Astrocyte of the spinal cord (primary cell): ENCODE data around the gene STK32C.

Experiments
- DNase-seq: peaks from one replicate; pipeline ENCODE4 v3.0.0; 2011; ENCODE audit warnings: low read depth, low spot score
- H3K4me3 ChIP-seq: 2 replicates; pipeline ENCODE4 v1.5.1; 2011; ENCODE audit warnings: low read depth, mild to moderate bottlenecking, low read length, moderate library complexity
- in situ Hi-C: cut with HindIII; loops from 2 replicates; pipeline ENCODE4 v1.10.0; 2017; ENCODE audit warnings: low sequenced_read_pairs
- TF ChIP-seq, protein P1 (sequence below): IDR thresholded peaks from 2 replicates; pipeline ENCODE4 v1.5.1; 2012; ENCODE audit warnings: low read depth, mild to moderate bottlenecking, low read length, inconsistent platforms

The STK32C gene

GRCh38 chr10:132313305-132313704 is 5.6 kb upstream of the STK32C start:
- H3K4me3 ChIP-seq, result no peak overlapping the region
- no peak for DNase-seq
- in situ Hi-C loops, result no loop called here
- TF ChIP-seq, protein P1, sequence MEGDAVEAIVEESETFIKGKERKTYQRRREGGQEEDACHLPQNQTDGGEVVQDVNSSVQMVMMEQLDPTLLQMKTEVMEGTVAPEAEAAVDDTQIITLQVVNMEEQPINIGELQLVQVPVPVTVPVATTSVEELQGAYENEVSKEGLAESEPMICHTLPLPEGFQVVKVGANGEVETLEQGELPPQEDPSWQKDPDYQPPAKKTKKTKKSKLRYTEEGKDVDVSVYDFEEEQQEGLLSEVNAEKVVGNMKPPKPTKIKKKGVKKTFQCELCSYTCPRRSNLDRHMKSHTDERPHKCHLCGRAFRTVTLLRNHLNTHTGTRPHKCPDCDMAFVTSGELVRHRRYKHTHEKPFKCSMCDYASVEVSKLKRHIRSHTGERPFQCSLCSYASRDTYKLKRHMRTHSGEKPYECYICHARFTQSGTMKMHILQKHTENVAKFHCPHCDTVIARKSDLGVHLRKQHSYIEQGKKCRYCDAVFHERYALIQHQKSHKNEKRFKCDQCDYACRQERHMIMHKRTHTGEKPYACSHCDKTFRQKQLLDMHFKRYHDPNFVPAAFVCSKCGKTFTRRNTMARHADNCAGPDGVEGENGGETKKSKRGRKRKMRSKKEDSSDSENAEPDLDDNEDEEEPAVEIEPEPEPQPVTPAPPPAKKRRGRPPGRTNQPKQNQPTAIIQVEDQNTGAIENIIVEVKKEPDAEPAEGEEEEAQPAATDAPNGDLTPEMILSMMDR, result no peak

- TF ChIP-seq, protein P1, result no peak
- H3K4me3 ChIP-seq, result no peak overlapping the region
- DNase-seq, result no peak
- in situ Hi-C loops, result no loop called here
Measured at GRCh38 chr10:132311338-132311939, 3.7 kb upstream of the STK32C start.

DNA sequence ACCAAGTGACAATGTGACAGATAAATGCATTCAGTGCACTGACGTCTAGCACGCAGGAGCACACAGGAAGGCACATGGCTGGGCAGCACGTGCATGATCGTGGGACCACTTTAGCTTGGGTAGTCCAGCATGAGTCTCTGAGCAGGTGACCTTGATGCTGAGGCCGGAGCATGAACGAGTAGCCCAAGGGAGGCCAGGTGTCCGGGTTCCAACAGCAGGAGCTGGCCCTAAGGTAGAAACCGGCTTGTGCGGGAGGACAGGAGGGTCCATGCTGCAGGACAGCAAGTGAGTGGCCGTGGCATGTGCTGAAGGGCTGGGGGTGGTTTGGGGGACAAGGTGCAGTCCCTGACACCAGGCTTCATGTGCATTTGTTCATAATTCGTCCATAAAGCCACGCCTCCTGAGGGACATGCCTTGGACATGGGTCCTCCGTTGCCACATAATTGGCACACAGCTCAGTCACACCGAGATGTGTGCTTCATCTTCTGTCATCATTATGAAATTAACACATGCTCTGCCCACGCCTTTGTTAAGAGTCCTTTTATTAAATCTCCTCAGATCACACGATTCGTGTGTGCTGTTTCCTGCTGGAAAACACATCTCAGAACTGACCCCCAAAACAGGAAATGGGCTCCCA is 3.1 kb upstream of the STK32C start:
- in situ Hi-C loops, result no loop called here
- H3K4me3 ChIP-seq, result no peak overlapping the region
- no peak for DNase-seq
- TF ChIP-seq, protein P1, result no peak

DNA sequence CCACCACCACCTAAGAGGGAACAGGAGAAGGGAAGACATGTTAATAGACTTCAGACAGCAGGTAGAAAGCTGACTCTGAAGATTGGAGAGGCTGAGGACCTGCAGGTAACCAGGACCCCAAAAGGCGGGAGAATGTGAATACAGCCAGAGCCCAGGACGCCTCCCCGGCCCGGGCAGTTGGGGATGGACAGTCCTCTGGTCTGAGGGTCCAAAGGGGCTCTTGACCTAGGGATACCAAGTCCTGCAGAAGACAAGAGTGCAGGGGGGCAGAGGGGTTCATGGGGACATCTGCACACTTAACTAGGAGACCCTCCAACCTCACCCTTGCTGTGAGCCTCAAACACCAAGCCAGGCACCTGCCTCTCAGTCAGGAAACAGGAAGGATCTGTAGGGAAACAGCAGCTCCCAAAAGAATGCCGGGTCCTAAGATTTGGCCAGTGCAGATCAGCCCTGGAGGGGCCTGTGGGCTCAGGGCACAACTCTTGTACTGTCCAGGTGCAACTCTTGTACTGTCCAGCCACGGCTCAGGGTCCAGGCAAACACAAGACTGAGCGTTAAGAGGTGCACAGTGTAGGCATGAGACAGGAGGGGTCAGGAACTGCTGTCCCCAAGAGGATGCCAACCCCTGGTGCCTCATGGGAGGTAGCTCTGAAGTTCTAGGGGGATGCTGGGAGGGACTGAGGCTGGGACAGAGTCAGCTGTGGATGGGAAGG is 2.3 kb upstream of the STK32C start:
- no peak overlapping the region for H3K4me3 ChIP-seq
- in situ Hi-C loops, result no loop called here
- DNase-seq, result no peak
- TF ChIP-seq, protein P1, result no peak

DNA sequence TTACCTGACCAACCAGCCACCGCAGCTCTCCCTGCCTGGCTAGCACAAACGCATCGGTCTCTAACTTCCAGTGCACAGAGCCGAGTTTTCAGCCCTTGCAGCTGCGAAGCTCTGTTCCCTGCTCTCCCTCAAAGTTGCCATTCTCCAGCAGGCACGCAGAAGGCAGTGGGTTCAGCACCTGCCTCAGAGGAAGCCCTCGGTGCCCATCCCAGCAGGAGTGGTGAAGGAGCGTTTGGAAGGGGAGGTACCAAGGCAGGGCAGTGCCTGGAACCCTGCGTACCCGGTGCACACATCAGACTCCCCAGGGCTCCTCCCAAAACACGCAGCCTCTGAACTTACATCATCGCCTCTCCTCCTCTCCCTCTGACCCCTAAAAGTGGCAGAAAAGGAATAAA is 1.7 kb upstream of the STK32C start:
- in situ Hi-C loops, result no loop called here
- no peak overlapping the region for H3K4me3 ChIP-seq
- TF ChIP-seq, protein P1, result no peak
- DNase-seq, result no peak

- TF ChIP-seq, protein P1, result no peak
- in situ Hi-C loops, result no loop called here
- peak overlapping the region; percentile 65 for H3K4me3 ChIP-seq
- DNase-seq, result no peak
Measured at GRCh38 chr10:132308587-132309470, 1.1 kb upstream of the STK32C start.
